GM10266 (cell line): ENCODE data around the gene SACS.

Experiments
- DNase-seq: peaks from one replicate; pipeline ENCODE4 v3.0.0; 2012; ENCODE audit errors: extremely low spot score
- CTCF ChIP-seq: IDR thresholded peaks from 2 replicates; pipeline ENCODE4 v1.5.1; 2012; ENCODE audit warnings: mild to moderate bottlenecking, low read depth; ENCODE audit not compliant: control insufficient read depth, insufficient read depth; ENCODE audit errors: missing control alignments

The SACS gene

DNA sequence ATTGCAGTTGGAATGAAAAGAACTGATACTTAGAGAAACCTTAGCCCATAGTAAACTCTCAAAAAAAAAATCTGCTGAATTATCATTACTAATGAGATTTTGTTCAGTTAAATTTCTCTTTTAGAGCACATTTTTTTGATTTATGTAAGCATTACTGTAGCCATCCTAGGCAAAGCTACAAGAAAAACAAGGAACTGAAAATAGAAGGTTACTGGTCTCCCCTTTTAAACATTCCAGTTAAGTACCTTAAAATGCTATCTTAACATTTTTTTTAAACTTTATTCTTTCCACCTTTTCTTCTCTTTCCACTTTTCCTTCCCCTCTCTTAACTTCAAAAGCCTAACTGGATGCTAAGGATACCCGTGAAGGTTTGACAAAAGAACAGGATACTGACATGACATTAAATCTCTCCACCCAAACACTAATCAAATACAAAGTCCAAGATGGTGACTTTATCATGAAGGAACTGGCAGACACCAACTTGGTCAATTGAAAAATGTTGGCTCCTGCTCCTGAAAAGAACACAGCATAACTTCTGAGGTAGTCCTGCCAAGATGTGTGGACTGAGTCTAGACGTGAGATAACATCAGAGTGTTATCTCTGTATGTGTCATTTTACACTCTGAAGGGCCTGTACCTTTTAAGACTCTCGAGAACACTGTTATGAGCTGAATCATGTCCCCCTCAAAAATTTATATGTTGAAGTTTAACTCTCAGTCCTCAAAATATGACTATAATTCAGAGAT, 29.5 kb upstream of the SACS start:
- no peak for DNase-seq
- no peak for TF ChIP-seq CTCF

- no peak for DNase-seq
- no peak for TF ChIP-seq CTCF
Measured at GRCh38 chr13:23461544-23461943, 28.0 kb upstream of the SACS start.

DNA sequence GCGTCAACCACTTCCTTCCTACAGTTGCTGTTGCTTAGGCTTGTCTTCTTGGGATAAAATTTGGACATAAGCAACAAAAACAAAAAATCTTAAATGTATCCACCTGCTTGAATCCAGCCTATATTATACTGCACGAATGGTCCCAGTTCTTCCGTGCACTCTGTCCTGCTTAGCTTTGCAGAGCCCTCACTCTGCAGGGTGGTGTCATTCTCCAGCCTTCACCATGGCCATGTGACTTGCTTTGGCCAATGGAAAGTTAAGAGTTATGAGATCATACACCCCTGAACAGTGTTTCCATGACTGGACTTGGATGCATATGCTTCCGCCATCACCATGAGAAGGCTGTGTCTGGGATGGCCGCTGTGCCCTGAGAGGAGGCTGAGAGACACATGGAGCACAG, 27.4 kb upstream of the SACS start:
- no peak for DNase-seq
- TF ChIP-seq CTCF: no peak

DNA sequence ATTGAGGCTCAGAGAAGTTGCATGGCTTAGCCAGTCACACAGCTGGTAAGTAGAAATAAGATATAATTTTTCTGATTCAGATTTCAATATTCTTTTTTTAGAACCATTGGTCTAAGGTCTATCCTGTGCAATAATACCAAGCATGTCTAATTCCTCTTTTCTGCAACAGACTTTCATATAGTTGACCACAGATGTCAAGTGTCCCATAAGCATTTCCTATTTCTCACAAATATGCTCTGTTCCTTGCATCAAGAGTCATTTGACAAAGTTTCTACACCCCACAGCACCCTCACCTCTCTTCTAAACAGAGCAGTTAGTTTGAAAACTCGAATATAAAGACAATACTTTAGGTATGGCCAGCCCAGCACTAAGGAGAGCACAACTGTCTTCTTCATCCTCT, 26.8 kb upstream of the SACS start:
- peak; percentile 44 for DNase-seq
- no peak for TF ChIP-seq CTCF

- no peak for DNase-seq
- TF ChIP-seq CTCF: no peak
Measured at GRCh38 chr13:23458989-23459388, 25.5 kb upstream of the SACS start.

- DNase-seq: no peak
Measured at GRCh38 chr13:23456437-23457210, 23.1 kb upstream of the SACS start.

More at GRCh38 chr13:23456437-23457210, 23.1 kb upstream of the SACS start:
- TF ChIP-seq CTCF: no peak
